ENCODE data around the gene MRPS27.

DNA sequence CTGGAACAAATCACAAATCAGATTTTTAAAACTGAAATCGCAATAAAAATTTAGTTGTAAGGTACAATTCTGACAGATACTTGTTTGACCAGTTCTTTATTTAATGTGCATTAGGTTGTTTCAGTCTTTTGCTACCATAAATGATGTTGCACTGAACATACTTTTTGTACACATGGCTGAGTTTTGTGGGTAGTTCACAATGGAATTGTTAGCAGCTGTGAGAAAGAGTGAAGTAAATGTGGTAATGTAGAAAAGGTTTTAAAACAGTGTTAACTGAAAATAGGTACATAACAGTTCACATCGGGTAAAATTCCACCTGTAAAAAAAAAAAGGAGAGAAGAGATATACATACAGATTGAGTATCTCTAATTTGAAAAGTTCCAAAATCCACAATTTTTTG lies 25.6 kb downstream of the MRPS27 start:
- TF ChIP-seq MAZ (IDR thresholded peaks at IDR 0.05; ENCODE audit: borderline replicate concordance, low read depth, low read length) (no peak), BHLHE40 (IDR thresholded peaks at IDR 0.05; ENCODE audit: low read depth, low read length) (no peak), USF2 (IDR thresholded peaks at IDR 0.05; ENCODE audit: low read depth, low read length) (no peak), POLR2A (IDR thresholded peaks at IDR 0.05; ENCODE audit: low read depth, low read length) (no peak), RAD21 (IDR thresholded peaks at IDR 0.05; ENCODE audit: low read length) (no peak), CEBPB (IDR thresholded peaks at IDR 0.05; ENCODE audit: low read depth, low read length) (no peak), RFX5 (IDR thresholded peaks at IDR 0.05; ENCODE audit: low read depth, low read length) (no peak), FOS (IDR thresholded peaks at IDR 0.05; ENCODE audit: low read depth, low read length) (no peak)
- TF ChIP-seq, protein P1, sequence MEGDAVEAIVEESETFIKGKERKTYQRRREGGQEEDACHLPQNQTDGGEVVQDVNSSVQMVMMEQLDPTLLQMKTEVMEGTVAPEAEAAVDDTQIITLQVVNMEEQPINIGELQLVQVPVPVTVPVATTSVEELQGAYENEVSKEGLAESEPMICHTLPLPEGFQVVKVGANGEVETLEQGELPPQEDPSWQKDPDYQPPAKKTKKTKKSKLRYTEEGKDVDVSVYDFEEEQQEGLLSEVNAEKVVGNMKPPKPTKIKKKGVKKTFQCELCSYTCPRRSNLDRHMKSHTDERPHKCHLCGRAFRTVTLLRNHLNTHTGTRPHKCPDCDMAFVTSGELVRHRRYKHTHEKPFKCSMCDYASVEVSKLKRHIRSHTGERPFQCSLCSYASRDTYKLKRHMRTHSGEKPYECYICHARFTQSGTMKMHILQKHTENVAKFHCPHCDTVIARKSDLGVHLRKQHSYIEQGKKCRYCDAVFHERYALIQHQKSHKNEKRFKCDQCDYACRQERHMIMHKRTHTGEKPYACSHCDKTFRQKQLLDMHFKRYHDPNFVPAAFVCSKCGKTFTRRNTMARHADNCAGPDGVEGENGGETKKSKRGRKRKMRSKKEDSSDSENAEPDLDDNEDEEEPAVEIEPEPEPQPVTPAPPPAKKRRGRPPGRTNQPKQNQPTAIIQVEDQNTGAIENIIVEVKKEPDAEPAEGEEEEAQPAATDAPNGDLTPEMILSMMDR (conservative IDR thresholded peaks at IDR 0.05; ENCODE audit: low read depth, low read length) = no peak
